Stimulated activated CD4-positive, alpha-beta T cell treated with anti-CD3 and anti-CD28 coated beads, Interleukin-1b, Interleukin-23, amount 100 ng/mL, for 1 hour (primary cell): ENCODE measurements around the gene ODF2L.
"Not testable (repeated sequence)": the region's sequence is repeated elsewhere in the genome, so short reads cannot be mapped to it uniquely, and the experiment has no call there.

Experiments
- DNase-seq, 2 donors: peaks; one replicate each; pipeline ENCODE4 v3.0.0-alpha.2; 2020; ENCODE audit warnings: low read depth in 2 of 2

Gene ODF2L

GRCh38 chr1:86387916-86388627 lies 8.1 kb downstream of the ODF2L start:
- no peak for DNase-seq

- no peak for DNase-seq
These were observed 13.2 kb downstream of the ODF2L start for GRCh38 chr1:86382878-86383277.

- DNase-seq, result no peak
These were observed 14.9 kb downstream of the ODF2L start for GRCh38 chr1:86381223-86381622.

GRCh38 chr1:86380257-86380861 lies 15.8 kb downstream of the ODF2L start:
- DNase-seq, result no peak

GRCh38 chr1:86378813-86379212 lies 17.3 kb downstream of the ODF2L start:
- no peak for DNase-seq

GRCh38 chr1:86377341-86377740 lies 18.8 kb downstream of the ODF2L start:
- DNase-seq, result no peak

GRCh38 chr1:86375688-86376087 lies 20.4 kb downstream of the ODF2L start:
- no peak for DNase-seq

GRCh38 chr1:86370601-86371022 lies 25.5 kb downstream of the ODF2L start:
- no peak for DNase-seq

- no peak for DNase-seq
These were observed 30.2 kb downstream of the ODF2L start for GRCh38 chr1:86365896-86366295.

- no peak for DNase-seq
These were observed 33.3 kb downstream of the ODF2L start for GRCh38 chr1:86362807-86363206.

GRCh38 chr1:86357796-86358195 lies 38.3 kb downstream of the ODF2L start:
- DNase-seq, result no peak

- no peak for DNase-seq
These were observed 39.9 kb downstream of the ODF2L start for GRCh38 chr1:86356247-86356646.

GRCh38 chr1:86352086-86352485 lies 44.0 kb downstream of the ODF2L start:
- DNase-seq, result no peak

GRCh38 chr1:86350230-86350629 lies 45.9 kb downstream of the ODF2L start:
- not testable (repeated sequence) for DNase-seq

- no peak for DNase-seq
These were observed 49.7 kb downstream of the ODF2L start for GRCh38 chr1:86346388-86346787.

GRCh38 chr1:86345042-86345441 lies 51.1 kb downstream of the ODF2L start:
- no peak for DNase-seq

- DNase-seq, result no peak
These were observed 56.2 kb downstream of the ODF2L start for GRCh38 chr1:86339906-86340305.

GRCh38 chr1:86339014-86339812 lies 56.9 kb downstream of the ODF2L start:
- DNase-seq, result no peak

GRCh38 chr1:86335916-86336315 lies 60.2 kb downstream of the ODF2L start:
- DNase-seq, result no peak

- DNase-seq, result no peak
These were observed 70.9 kb downstream of the ODF2L start for GRCh38 chr1:86325264-86325663.

- no peak for DNase-seq
These were observed 71.8 kb downstream of the ODF2L start for GRCh38 chr1:86324130-86324822.

GRCh38 chr1:86322241-86322640 lies 73.9 kb downstream of the ODF2L start:
- DNase-seq, result no peak
